GM21529 (cell line): ENCODE results near the gene METTL16.
"Not testable (repeated sequence)": the region's sequence is repeated elsewhere in the genome, so short reads cannot be mapped to it uniquely, and the experiment has no call there.

Source experiments
- ATAC-seq: cut with Tn5 transposase; IDR thresholded peaks from one replicate; pipeline ENCODE4 v1.9.1; 2021; ENCODE audit not compliant: unreplicated experiment

METTL16 gene

DNA sequence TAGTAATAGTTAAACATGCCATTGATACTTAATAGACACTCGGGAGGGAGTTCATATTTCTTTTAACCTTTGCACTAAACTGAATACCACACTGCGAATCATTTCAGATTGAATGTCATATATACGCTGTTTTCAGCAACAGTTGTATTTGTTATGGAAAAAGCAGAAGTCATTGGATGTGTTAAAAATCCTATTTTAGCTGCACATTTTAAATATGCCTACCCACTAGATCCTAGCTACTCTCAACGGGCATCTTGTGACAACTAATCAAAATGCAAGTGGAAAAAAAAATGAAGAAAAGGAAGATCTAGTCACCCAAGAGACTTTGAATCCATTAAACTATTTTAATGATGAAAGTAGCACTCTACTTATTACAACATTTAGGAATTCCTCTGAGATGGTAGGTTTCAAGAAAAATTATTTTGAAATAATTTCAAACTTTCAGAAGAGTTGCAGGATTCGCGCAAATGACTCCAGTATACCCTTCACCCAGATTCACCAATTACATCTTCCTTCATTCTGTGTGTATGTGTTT lies 59.4 kb downstream of the METTL16 start:
- ATAC-seq, result no peak

DNA sequence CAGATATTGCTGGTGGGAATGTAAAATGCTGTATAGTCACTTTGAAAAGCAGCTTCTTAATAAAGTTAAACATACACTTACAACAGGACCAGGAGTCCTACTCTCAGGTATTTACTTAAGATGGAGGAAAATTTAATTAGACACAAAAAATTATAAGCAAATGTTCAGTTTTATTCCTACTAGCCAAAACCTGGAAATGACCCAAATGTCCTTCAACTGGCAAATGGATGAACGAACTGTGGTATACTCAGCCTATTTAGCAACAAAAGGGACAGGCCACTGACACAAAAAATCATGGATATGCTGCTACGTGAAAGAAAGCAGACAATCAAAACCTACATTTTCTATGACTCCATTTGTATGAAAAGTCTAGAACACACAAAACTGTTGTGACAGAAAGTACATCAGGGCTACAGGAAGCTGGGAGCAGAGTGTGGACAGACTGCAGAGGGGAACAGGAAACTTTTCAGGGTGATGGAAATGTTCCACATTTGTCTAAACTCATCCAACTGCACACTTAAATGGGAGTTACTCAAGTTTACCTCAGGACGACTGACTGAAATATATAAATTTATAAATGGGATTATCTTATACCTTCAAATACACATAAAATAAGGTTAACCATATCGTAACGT lies 61.6 kb downstream of the METTL16 start:
- ATAC-seq, result no peak

DNA sequence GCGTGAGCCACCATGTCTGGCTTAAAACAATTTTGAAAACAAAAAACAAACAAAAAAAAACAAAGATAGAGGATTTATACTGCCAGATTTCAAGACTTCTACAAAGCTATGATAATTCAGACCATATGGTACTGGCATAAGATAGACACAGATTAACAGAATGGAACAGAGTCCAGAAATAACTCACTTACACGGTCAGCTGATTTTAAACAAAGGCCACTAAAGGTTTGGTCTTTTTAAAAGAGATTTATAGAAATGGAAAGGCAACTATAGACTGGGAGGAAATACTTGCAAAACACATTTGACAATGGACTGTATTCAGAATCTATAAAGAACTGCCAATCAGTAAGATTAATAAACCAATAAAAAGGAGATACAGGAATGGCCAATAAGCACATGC lies 62.2 kb downstream of the METTL16 start:
- no peak for ATAC-seq

- not testable (repeated sequence) for ATAC-seq
Observed at GRCh38 chr17:2447479-2447878, 64.2 kb downstream of the METTL16 start.

DNA sequence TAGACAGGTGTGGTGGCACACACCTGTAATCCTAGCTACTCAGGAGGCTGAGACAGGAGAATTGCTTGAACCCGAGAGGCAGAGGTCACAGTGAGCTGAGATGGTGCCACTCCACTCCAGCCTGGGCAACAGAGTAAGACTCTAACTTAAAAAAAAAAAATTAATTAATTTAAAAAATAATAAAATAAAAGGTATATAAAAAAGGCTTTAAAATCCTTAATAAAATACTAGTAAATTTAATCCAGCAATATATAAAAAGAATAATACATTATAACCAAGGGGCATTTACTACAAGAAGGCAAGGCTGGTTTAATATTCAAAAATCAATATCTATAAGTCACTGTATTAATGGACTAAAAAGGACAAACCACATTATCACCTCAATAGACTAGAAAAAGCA lies 66.0 kb downstream of the METTL16 start:
- no peak for ATAC-seq

DNA sequence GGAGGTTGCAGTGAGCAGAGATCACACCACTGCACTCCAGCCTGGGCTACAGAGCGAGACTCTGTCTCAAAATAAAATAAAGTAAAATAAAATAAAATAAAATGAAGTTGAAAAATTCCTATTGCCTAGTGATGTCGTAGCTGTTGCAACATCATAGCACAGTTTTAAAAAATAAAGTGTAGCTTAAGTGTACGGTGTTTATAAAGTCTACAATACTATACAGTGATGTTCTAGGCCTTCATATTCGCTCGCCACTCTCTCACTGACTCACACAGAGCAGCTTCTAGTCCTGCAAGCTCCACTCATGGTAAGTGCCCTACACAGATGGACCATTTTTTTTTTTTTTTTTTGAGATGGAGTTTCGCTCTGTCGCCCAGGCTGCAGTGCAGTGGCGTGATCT lies 67.3 kb downstream of the METTL16 start:
- no peak for ATAC-seq

DNA sequence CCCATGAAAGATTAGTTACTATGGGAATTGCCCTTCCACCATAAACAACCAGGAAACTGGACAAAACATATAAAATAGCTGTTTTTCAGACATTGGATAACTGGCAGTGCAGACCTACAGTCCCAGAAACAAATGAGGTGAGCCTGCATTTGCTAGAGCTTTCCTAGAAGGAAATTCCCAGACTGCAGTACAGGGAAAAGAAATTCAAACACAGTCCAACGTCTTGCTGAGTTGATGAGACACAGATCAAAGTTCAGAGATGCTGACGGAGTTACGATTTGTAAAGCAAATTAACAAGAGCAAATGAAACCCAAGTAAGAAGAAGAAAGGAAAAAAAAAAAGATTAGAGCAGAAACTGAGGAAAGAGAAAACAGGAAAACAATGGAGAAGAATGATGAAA lies 69.5 kb downstream of the METTL16 start:
- ATAC-seq, result no peak

DNA sequence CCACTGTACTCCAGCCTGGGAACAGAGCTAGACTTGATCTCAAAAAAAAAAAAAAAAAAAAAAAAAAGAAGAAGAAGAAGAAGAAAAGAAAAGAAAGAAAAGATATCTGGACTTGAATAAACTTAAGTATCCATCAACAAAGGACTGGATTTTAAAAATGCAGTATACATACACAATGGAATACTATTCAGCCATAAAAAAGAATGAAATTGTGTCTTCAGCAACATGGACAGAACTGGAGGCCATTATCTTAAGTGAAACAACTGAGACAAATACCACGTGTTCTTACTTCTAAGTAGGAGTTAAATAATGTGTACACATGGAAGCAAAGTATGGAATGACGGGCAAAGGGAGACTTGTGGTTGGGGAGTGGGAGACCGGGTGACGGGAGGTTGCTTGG lies 70.8 kb downstream of the METTL16 start:
- no peak for ATAC-seq

GRCh38 chr17:2439997-2440396 lies 71.7 kb downstream of the METTL16 start:
- not testable (repeated sequence) for ATAC-seq

DNA sequence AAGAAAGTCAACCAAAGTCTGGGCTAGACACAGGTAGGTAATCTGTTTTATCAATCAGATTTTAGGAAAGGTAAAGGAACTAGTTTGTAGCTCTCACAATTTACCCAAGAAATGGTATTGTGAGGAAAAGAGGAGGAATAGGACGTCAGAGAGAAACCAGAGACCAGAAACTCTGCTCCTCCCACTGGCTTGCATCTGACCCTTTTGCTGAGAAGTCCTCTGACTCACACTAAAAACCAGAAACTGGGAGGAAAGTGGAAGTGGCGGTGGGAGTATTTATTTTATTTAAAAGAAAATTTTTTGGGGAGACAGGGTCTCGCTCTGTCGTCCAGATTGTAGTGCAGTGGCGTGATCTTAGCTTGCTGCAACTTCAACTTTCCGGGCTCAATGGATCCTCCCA lies 72.9 kb downstream of the METTL16 start:
- ATAC-seq, result no peak

- no peak for ATAC-seq
Observed at GRCh38 chr17:2436316-2436905, 75.3 kb downstream of the METTL16 start.

GRCh38 chr17:2435862-2436261 lies 75.8 kb downstream of the METTL16 start:
- no peak for ATAC-seq

- ATAC-seq, result no peak
Observed at GRCh38 chr17:2435181-2435741, 76.4 kb downstream of the METTL16 start.

GRCh38 chr17:2433696-2434095 lies 78.0 kb downstream of the METTL16 start:
- no peak for ATAC-seq

DNA sequence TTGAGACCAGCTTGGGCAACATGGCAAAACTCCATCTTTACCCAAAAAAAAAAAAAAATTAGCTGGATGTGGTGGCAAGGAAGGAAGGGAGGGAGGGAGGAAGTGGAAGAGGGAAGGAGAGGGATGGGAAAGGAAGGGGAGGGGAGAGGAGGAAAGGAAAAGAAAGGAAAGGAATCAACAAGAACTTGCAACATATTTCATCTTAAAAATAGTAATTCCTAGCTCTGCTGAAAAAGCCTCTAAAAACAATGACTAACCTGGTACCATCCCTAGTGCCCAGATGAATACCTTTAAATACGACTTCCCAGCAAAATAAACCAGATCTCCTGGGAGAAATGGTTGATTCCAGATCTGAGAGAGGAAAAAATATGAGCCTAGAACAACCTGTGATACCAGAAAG lies 83.8 kb downstream of the METTL16 start:
- ATAC-seq, result no peak

GRCh38 chr17:2427215-2427614 lies 84.5 kb downstream of the METTL16 start:
- ATAC-seq, result no peak

DNA sequence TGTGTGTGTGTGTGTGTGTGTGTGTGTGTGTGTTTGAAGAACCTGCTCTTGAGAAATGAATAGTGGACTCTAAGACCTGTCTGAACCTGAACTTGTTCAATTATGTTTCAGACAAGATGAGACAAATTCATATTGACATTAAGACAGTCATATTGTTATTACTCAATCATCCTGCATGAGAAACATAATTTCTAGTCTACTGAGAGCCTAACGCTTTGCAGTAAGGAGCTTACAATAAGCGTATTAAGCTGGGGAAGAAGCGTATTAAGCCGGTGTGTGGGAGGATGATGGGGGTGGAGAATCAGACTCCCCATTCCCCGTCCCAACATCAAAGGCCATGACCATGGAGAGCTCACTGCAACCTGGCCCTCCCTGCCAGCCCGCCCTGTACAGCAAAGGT lies 88.4 kb downstream of the METTL16 start:
- no peak for ATAC-seq

GRCh38 chr17:2421315-2422147 lies 90.2 kb downstream of the METTL16 start:
- ATAC-seq, result no peak

DNA sequence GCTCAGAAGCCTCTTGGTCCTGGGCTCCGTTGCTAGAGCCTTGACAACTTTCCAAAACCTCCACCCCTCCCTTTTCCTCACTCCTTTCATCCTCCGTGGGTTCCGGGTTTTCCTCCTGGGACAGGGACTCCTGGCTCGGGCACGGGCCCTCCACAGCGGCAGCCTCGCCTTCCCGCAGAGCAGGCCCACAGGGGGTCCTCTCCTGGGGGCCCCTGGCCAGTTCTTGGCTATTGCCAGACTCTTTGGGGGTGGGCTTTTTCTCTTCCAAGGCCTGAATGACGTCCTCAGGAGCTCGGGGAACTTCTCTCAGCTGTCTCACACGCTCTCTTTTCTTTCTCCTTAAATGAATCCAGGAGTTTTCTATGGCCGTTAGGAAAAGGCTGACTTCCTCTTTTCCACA lies 91.5 kb downstream of the METTL16 start:
- no peak for ATAC-seq

- no peak for ATAC-seq
Observed at GRCh38 chr17:2419486-2419885, 92.2 kb downstream of the METTL16 start.

- ATAC-seq, result no peak
Observed at GRCh38 chr17:2418572-2418971, 93.1 kb downstream of the METTL16 start.
